Cerebellar nuclear complex (tissue), 1 donor: ENCODE measurements around the gene DBT.
"Not testable (repeated sequence)": the region's sequence is repeated elsewhere in the genome, so short reads cannot be mapped to it uniquely, and the experiment has no call there.

Source experiments
- DNase-seq, 2 experiments: peaks; one replicate each; lab custom pipeline; 2025; lab: John Stamatoyannopoulos, UW

DBT gene

DNA sequence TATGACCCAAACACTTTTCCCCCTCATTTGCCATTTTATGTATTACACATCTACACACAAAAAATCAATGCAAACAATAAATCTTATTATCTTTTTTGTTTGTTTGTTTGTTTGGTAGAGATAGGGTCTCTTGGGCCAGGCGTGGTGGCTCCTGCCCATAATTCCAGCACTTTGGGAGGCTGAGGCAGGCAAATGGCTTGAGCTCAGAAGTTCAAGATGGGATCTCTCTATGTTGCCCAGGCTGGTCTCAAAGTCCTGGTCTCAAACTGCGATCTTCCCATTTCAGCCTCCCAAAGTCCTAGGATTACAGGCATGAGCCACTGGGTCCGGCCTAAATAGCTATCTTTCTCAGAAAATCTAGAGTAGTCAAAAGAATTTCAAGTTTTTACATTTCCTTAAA lies 1.2 kb upstream of the DBT start:
- DNase-seq, result no peak

DNA sequence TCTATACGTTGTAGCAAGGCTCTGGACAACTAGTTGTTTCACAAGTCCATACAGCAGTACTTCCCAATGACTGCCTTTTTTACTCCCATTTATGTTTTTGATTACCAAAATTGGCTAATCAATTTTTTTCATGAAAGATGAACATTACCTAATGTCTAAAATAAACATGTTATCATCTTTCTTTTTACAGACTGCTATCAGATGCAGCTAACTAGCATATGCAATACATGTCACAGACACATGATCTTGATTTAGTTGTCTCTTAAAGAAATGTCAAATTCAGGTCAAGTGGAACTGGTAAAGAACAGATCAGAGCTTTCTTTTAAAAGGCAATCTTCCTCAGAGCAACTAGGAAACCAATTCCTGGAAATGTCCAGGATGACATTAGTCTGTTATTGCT lies 630 bp upstream of the DBT start:
- DNase-seq, result no peak

DNA sequence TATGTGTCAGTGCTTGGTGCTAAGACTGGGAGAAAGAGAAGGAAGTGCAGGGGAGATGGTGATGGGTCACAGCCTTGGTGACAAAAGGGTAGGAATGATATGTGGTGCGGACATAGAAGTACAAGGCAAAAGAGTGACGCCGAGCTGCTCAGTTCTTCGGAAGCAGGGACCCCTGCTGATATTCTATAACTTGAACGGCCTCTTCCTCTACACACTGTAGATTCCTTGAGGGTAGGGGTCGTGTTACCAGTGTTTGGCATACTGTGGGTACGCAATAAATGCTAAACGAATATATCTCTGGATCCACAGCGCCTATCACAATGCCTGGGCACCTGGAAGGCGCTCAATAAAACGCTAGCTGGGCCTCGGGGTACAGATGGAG lies 488 bp downstream of the DBT start:
- no peak for DNase-seq

DNA sequence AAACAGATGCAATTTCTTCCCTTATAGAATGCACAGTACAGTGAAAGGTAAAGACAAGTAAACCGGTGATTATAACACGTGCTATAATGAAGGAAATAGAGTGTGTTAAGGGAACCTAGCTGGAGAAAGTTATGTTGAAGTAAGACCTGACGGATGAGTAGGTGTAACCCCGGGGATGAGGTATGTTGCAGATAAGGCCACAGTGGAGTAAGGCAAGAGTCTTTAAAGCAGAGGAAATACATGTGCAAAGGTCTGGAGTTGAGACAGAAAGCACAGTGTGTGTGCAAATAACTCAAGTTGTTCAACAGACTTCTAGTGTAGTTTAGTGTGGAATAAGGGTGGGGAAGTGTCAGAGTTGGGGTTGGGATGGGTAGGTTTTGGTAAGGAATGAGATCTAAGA lies 2.9 kb downstream of the DBT start:
- no peak for DNase-seq

DNA sequence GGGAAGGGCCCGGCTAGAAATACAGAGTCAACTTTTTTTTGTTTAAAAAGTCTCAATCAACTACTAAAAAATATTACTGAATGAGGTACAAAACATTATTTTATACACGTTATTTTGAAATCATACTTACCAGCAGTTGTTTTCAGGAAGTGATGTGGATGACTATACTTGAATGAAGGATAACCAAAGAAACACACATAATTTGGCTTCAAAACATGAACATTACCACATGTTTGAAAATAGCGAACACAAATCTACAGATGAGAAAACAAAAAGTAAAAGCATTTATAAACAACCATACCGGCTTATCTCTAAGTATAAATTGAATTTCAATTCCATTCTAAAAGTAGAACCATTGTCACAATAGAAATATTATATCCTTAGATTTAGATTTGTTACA lies 9.0 kb downstream of the DBT start:
- DNase-seq, result no peak

DNA sequence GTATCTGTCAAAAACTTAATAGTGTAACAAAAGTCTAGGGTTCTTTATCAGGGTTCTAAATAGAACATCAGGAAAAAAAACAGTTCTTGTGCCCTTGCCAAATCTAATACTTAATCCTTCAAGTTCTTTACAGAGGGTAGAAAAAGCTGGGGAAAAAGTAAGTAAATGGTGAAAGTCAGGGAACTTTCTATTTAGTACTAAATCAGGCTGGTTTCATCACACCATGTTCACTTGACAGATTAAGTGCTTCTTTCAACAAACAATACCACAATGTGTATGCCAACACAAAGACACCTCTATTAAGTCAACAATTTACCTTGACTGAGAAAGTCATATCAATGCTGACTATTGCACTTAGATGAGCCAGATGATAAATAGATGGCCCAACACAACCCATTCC lies 9.7 kb downstream of the DBT start:
- DNase-seq, result no peak

DNA sequence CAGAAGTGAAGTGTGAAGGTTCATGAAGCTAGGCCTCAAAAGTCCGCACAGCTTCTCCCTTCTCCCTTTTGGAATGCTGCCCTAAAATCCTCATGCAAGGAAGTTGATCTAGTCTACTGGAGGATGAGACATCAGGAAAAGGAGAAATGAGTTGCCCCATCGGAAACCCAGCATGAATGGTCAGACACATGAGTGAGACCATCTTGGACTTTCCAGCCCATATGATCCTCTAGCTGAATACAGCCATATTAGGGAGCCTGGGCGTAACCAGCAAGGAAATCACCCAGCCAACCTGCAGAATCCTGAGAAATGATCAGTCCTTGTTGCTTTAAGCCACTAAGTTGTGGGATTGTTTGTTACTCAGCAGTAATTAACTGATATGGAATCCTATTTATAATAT lies 12.5 kb downstream of the DBT start:
- DNase-seq, result no peak

DNA sequence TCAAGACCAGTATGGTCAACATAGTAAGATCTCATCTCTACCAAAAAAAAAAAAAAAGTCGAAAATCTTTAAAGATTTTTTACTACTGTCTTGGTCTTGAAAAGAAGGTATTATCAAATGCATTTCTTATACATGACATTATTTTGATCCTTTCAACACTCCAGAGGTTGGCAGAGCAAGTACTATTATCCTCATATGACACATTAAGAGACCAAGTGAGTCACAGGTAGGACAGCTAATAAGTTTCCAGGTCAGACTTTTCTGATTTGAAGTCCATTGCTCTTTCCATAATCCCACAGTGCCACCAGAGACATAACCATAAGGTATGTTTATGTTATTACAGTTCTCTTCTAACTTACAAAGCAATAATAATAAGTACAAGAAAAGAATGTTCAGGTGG lies 15.2 kb downstream of the DBT start:
- no peak for DNase-seq

DNA sequence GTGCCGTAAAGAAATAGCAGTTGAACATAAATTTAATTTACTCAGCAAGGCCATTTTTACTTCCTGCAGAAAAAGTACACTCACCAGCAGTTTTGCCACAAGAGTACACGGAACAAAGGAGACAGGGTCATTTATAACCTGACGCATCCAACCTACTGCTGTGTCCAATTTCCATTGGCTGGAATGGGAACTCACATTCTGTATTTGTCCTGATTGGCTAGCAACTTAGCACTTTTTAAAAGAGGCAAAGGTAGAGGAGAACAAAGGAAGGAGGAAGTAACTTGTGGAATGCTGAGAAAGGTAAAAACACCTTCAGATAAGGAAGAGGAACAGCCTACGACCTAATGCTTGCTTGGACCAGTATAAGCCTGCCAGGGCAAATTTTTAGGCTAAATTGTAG lies 16.1 kb downstream of the DBT start:
- DNase-seq, result not testable (repeated sequence)

DNA sequence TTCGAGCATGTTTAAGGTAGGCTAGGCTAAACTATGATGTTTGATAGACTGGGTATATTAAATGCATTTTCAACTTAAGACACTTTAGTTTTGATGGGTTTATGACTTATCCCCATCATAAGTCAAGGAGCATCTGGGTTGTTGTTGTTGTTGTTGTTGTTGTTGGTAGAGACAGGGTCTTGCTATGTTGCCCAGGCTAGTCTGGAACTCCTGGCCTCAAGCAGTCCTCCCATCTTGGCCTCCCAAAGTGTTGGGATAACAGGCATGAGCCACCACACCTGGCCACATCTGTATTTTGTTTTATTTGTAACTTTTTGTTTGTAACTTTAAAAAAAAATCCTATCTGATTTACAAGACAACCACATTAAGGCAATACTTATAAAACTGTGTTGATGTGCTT lies 17.5 kb downstream of the DBT start:
- no peak for DNase-seq

DNA sequence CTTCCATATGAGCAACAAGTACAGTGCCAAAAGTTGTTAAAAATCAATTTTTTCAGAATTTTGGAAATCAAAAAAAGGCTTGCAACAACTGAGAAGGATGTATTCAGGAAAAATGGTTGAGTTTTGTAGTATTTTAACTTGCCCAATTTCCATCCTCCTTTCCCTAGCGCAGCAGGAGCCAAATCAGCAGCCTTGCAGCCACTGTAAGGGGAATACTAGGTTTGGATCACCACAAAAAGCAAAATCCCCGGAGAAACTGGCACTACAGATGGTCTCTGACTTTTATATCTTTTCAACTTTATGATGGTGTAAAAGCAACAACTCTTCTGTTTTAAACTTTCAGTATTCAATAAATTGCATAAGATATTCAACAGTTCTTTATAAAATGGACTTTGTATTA lies 17.9 kb downstream of the DBT start:
- DNase-seq, result no peak

DNA sequence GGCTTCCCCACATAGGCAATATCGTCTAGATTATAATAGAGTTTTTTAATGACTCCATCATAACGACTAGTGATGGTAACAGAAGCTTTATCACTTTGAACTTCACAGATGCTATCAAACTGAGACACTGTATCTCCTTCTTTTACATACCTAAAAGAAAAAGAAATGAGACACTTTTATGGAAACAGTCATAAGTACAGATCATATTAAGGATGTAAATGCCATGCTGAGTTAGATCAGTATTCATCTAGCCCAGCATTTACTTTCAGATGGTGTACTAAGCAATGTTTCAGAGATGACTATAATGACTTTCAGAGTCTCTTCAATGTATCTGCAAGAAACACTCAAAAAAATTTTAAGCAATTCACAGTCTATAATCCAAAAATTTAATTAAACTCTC lies 18.9 kb downstream of the DBT start:
- no peak for DNase-seq

DNA sequence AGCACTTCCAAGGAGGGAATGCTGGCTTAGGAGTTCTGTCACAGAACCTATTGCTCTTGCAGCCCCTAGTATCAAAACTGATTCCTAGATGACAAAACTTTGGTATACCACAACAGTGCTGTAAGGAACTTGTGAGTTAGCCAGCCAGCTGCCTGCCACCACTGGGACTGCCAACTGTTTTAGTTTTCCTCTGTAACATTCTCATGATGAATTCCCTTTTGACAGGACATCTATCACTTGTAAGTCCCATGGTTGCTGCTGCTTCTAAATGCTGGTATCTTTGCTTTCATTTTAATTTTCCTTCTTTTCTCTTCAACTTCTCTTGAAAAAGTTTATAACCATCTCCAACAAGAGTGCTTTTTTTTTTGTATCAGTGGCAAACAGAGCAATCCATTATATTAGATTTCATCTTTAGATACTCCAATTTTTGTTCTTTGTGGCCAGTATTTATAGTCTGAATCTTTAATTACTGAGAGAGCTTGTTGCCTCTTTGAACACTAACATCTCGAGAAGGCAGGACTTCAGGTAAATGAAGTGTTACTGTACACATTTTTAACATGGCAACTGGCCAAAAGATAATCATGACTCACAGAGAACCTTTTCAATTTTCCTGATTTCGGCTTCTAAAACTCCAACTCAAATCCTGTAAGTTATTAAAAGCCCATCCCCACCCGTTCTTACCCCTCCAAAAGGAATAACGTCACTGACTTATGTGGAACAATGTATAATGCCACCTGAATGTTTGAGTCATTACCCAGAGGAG lies 19.8 kb downstream of the DBT start:
- no peak for DNase-seq

DNA sequence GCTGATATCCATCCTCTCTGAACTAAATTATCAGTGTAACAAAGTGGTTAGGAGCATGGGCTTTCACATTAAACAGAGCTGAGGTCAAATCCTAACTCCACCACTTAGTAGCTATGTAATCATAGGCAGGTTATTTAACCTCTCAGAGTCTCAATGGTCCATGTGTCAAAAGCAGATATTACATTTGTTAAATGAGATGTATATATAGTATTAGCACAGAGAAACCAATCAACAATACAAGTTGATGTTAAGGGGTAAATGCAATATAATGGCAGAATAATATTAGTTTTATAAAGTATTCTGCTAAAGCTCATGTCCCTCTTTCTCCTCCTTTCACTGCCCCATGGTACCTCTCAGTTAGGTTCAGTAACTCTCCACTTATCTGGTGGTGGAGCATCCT lies 27.2 kb downstream of the DBT start:
- DNase-seq, result no peak

DNA sequence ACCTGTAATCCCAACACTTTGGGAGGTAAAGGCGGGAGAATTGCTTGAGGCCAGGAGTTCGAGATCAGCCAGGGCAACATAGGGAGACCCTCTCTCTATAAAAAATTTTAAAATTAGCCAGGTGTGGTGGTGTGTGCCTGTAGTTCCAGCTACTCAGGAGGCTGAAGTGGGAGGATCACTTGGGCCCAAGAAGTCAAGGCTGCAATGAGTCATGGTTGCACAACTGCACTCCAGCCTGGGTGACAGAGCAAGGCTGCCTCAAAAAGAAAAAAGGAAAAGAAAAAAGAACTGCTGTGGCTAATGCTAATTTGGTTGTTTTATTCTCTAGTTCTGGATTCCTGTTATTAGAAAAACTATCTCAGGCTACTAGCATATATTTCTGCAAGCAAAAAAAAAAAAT lies 29.8 kb downstream of the DBT start:
- DNase-seq, result no peak

DNA sequence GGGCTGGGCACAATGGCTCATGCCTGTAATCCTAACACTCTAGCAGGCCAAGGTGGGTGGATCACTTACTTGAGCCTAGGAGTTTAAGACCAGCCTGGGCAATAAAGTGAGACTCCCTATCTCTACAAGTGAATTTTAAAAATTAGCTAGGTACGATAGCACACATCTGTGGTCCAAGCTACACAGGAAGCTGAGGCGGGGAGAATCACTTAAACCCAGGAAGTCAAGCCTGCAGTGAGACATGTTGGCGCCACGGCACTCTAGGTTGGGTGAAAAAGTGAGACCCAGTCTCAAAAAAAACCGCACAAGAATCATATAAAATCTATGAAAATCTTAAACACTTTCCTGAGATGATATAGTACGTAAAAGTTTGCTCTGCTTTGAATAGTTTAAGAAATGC lies 30.2 kb downstream of the DBT start:
- no peak for DNase-seq

DNA sequence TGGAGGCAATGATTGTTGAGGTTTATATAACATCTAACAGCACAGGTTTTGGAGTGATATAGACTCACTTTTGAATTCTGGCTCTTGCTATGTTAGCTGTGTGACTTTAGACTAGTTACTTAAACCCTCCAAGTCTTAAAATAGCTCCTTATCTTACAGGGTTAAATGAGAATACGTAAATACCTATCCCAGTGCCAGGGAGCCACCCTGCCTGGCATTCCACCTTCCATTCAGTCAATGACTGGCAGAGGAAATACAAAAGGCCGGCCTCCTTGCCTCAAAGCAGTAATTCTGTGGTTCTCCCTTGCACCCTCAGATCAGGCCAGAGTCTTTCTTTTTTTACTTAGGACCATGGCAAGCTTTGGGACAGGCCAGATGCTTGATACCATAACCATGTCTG lies 31.8 kb downstream of the DBT start:
- no peak for DNase-seq

DNA sequence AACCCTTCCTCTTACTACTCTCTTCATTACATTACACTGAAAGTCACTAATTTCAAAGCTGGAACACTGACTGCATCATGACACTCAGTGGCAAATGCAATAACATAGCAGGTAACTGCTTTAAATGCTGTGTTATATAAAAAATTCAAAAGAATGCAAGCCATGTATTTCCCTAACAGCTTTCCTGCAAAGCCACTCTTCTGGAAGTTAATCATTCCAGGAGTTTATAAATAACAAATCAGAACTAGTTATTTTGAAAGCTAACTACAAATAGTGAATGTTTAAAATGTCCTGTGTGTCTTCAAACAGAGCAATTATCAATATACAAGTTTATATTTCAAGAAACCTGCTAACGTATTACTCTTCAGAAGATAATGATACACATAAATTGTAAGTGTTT lies 34.5 kb downstream of the DBT start:
- no peak for DNase-seq

DNA sequence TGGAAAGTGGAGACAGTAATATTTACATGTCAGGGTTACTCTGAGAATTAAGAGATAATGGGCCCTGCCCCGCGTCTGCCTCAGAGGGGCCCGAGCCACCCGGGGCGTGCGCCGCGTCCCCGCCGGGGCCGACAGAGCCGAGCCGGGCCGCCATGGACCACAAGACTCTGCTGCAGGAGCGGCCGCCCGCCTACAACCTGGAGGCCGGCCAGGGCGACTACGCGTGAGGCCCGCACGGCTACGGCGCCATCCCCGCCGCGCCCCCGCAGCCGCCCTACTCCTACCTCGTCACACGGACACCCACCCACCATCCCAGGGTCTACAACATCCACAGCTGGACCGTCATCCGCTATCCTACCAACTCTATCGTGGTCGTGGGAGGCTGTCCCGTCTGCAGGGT lies 36.5 kb downstream of the DBT start:
- no peak for DNase-seq

DNA sequence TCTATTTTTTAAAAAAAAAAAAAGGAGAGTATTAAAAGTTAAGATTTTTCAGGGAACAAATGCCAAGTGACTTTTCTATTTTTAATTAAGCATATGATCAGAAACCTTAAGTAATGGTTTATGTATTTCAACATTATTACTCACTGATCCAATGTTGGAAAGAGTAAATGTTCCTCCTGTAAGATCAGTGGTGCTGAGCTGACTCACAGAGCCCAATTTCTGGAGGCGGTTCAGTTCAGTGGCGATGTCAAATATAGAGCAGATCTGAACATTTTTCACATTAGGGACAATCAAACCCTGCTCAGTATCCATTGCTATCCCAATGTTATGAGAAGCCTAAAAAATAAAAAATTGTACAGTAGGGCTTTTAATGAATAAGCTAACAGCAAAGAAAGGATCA lies 43.3 kb downstream of the DBT start:
- no peak for DNase-seq

DNA sequence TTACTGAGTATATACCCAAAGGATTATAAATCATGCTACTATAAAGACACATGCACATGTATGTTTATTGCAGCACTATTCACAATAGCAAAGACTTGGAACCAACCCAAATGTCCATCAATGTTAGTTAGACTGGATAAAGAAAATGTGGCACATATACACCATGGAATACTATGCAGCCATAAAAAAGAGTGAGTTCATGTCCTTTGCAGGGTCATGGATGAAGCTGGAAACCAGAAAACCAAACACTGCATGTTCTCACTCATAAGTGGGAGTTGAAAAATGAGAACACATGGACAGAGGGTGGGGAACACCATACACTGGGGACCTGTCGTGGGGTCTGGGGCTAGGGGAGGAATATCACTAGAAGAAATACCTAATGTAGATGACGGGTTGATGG lies 44.0 kb downstream of the DBT start:
- not testable (repeated sequence) for DNase-seq

DNA sequence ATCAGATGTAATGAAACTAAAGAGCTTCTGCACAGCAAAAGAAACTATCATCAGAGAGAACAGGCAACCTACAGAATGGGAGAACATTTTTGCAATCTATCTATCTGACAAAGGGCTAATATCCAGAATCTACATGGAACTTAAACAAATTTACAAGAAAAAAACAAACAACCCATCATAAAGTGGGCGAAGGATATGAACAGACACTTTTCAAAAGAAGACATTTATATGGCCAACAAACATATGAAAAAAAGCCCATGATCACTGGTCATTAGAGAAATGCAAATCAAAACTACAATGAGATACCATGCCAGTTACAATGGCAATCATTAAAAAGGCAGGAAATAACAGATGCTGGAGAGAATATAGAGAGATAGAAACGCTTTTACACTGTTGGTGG lies 44.5 kb downstream of the DBT start:
- DNase-seq, result not testable (repeated sequence)

DNA sequence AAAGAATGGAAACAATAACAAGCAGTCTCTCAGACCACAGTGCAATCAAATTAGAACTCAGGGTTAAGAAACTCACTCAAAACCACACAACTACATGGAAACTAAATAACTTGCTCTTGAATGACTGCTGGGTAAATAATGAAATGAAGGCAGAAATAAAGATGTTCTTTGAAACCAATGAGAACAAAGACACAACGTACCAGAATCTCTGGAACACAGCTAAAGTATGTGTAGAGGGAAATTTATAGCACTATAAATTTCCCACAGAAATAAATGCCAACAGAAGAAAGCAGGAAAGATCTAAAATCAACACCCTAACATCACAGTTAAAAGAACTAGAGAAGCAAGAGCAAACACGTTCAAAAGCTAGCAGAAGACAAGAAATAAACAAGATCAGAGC lies 46.9 kb downstream of the DBT start:
- DNase-seq, result not testable (repeated sequence)

DNA sequence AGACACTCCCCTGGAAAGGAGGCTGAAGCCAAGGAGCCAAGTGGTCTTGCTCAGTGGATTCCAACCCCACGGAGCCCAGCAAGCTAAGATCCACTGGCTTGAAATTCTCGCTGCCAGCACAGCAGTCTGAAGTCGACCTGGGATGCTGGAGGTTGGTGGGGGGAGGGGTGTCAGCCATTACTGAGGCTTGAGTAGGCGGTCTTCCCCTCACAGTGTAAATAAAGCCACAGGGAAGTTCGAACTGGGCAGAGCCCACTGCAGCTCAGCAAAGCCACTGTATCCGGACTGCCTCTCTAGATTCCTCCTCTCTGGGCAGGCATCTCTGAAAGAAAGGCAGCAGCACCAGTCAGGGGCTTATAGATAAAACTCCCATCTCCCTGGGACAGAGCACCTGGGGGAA lies 49.6 kb downstream of the DBT start:
- not testable (repeated sequence) for DNase-seq

DNA sequence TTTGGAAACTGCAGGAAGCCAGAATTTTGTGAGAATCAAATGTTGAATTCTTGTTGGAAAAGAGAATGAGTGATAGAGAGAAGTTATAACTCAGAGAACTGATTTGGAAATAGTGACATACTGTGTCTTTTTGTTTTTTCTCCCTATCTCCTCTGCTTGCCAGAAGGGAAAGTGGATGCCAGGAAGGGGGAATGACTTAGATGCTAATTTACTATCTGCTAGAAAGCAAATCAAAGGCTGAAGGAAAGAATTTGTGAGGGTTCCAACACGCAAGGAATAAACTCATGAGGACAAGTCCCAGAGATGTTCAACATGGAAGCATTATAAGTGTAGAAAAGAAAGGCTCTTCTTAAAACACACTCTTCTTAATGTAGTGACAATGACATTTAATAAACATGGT lies 51.0 kb downstream of the DBT start:
- no peak for DNase-seq
